Activated CD8-positive, alpha-beta T cell treated with anti-CD3 and anti-CD28 coated beads for 36 hours (primary cell): ENCODE results near the gene SF3A1. TPM values are rescaled to one million over a fixed set of nuclear protein-coding genes. Genes with fewer than 3 reads are reported as not detected.
A peak's percentile ranks its signal among the peaks of the same experiment; 100 is the strongest.

Source experiments
- ATAC-seq: fragments of 200-7000 bp; cut with Tn5 transposase; one replicate; pipeline ENCODE4 v1.10.0; 2021; ENCODE audit warnings: mild to moderate bottlenecking, moderate library complexity
- CTCF ChIA-PET: fragments of 350-600 bp; sonication (Branson Sonifier 250); formaldehyde crosslinking; loops from one replicate; lab custom pipeline; 2021; ENCODE audit warnings: antibody characterized with exemption; lab: Charles Lee
- POLR2A ChIA-PET: fragments of 350-600 bp; sonication (Branson Sonifier 250); formaldehyde crosslinking; loops from one replicate; lab custom pipeline; 2021; ENCODE audit warnings: antibody characterized with exemption; lab: Charles Lee
- DNase-seq: peaks from one replicate; pipeline ENCODE4 v3.0.0-alpha.2; 2020
- H3K27ac Mint-ChIP-seq: one replicate; pipeline ENCODE4 v1.8.0; 2021; ENCODE audit warnings: mild to moderate bottlenecking, mixed read lengths
- H3K27me3 Mint-ChIP-seq: one replicate; pipeline ENCODE4 v1.8.0; 2021; ENCODE audit warnings: mixed read lengths
- H3K36me3 Mint-ChIP-seq: one replicate; pipeline ENCODE4 v1.8.0; 2021; ENCODE audit warnings: low read depth, mixed read lengths
- H3K4me1 Mint-ChIP-seq: one replicate; pipeline ENCODE4 v1.8.0; 2021; ENCODE audit warnings: low read depth, mixed read lengths
- H3K4me3 Mint-ChIP-seq: one replicate; pipeline ENCODE4 v1.8.0; 2021; ENCODE audit warnings: mild to moderate bottlenecking, moderate library complexity, mixed read lengths
- H3K9me3 Mint-ChIP-seq: one replicate; pipeline ENCODE4 v1.8.0; 2021; ENCODE audit warnings: mixed read lengths
- intact Hi-C: fragments of 100-400 bp; cut with micrococcal nuclease; formaldehyde crosslinking; loops from one replicate; pipeline ENCODE4 v1.10.0; 2022
- total RNA-seq, 2 experiments: library from RNA; stranded (reverse); gene quantifications; one replicate each; pipeline ENCODE4 v1.2.3, GENCODE V29; 2021
- TF ChIP-seq, protein P1 (sequence below): fragments of 200-600 bp; IDR thresholded peaks from one replicate; pipeline ENCODE4 v1.8.0; 2022; ENCODE audit warnings: antibody characterized with exemption, mild to moderate bottlenecking

Gene SF3A1
- total RNA-seq, 2 experiments from 2014 or later = 252 to 262 TPM

- ATAC-seq (no peak), DNase-seq (no peak)
- H3K4me1 Mint-ChIP-seq = peaks cover 9% of the 10 kb centered on the region
- H3K36me3 Mint-ChIP-seq = no peaks in the 10 kb centered on the region
- ChIA-PET POLR2A (interaction anchor here (0.6 to 2.5 kb wide), 4 partner anchors 8 to 1037 kb away, joined by 3 to 19 read pairs (median 4); partner anchors contain the start of gene CASTOR1), CTCF (interaction anchor here (0.7 to 21.0 kb wide), 12 partner anchors 11 to 125 kb away, joined by 3 to 472 read pairs (median 4); partner anchors contain the start of genes CASTOR1 and SEC14L2)
- TF ChIP-seq, protein P1, sequence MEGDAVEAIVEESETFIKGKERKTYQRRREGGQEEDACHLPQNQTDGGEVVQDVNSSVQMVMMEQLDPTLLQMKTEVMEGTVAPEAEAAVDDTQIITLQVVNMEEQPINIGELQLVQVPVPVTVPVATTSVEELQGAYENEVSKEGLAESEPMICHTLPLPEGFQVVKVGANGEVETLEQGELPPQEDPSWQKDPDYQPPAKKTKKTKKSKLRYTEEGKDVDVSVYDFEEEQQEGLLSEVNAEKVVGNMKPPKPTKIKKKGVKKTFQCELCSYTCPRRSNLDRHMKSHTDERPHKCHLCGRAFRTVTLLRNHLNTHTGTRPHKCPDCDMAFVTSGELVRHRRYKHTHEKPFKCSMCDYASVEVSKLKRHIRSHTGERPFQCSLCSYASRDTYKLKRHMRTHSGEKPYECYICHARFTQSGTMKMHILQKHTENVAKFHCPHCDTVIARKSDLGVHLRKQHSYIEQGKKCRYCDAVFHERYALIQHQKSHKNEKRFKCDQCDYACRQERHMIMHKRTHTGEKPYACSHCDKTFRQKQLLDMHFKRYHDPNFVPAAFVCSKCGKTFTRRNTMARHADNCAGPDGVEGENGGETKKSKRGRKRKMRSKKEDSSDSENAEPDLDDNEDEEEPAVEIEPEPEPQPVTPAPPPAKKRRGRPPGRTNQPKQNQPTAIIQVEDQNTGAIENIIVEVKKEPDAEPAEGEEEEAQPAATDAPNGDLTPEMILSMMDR = no peak
- H3K4me3 Mint-ChIP-seq = peak overlapping the region; percentile 76
- H3K9me3 Mint-ChIP-seq = no peaks in the 10 kb centered on the region
- intact Hi-C loops = no loop called here
- H3K27me3 Mint-ChIP-seq = no peaks in the 10 kb centered on the region
- H3K27ac Mint-ChIP-seq = no peak overlapping the region
These were observed 29.2 kb upstream of the SF3A1 start for GRCh38 chr22:30385942-30386341.

GRCh38 chr22:30383061-30383460 lies 26.4 kb upstream of the SF3A1 start:
- Mint-ChIP-seq H3K27ac (no peak overlapping the region), H3K4me3 (no peak overlapping the region), H3K27me3 (no peaks in the 10 kb centered on the region), H3K4me1 (peaks cover 9% of the 10 kb centered on the region), H3K36me3 (no peaks in the 10 kb centered on the region), H3K9me3 (no peaks in the 10 kb centered on the region)
- intact Hi-C loops = no loop called here
- ChIA-PET CTCF (interaction anchor here (1.0 to 21.0 kb wide), 3 partner anchors 9 to 128 kb away, joined by 3 to 472 read pairs (median 5); partner anchors contain the start of gene CASTOR1), POLR2A (interaction anchor here (1.2 kb wide), 1 partner anchor 14 kb away, joined by 3 read pairs; no protein-coding TSS in a partner anchor)
- DNase-seq (no peak), ATAC-seq (no peak)
- TF ChIP-seq, protein P1 = no peak

DNA sequence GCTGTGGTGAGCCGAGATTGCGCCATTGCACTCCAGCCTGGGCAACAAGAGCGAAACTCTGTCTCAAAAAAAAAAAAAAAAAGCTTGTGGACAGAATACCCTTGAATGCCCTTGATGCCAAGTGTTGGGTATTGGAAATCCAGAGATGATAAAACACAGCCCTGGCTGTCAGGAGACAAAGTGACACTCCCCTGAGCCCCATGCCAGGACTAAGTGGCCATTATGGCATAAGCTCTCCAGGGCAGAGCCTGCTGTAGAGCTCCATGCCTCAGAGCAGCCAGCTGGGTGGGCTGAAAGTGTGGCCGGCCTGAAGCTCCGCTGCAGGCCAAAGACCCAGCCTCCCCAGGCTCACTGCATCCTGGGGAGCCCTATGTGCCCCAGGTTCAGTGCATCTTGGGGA lies 25.6 kb upstream of the SF3A1 start:
- intact Hi-C loops = no loop called here
- ChIA-PET CTCF (interaction anchor here (1.0 to 21.0 kb wide), 4 partner anchors 9 to 127 kb away, joined by 3 to 472 read pairs (median 6); partner anchors contain the start of genes CASTOR1 and SEC14L2), POLR2A (interaction anchor here (1.2 kb wide), 1 partner anchor 13 kb away, joined by 3 read pairs; no protein-coding TSS in a partner anchor)
- Mint-ChIP-seq H3K27ac (no peak overlapping the region), H3K36me3 (no peaks in the 10 kb centered on the region), H3K9me3 (no peaks in the 10 kb centered on the region), H3K4me3 (no peak overlapping the region), H3K4me1 (peaks cover 6% of the 10 kb centered on the region), H3K27me3 (no peaks in the 10 kb centered on the region)
- DNase-seq (no peak), ATAC-seq (no peak)
- TF ChIP-seq, protein P1 = no peak

DNA sequence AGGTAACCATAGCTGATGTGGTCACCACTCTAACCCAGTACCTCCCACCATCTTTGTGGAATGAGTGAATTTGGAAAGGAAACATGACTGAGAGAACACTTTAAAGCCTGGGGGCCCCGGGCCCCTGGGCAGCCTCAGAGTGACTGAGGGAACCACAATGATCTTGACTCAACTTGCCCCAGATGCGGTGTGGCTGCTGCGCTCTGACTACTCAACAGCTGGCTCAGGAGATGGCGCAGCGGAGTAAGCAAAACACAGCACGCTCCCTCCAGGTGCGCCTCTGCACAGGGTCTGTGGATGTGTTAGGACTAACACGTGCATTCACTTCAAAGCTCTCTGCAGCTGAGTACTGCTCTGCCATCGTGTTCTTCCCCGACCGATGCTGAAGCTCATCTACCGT lies 24.6 kb upstream of the SF3A1 start:
- DNase-seq = peak; percentile 58
- Mint-ChIP-seq H3K4me1 (peaks cover 6% of the 10 kb centered on the region), H3K9me3 (no peaks in the 10 kb centered on the region), H3K4me3 (no peak overlapping the region), H3K27me3 (no peaks in the 10 kb centered on the region), H3K27ac (no peak overlapping the region), H3K36me3 (no peaks in the 10 kb centered on the region)
- ChIA-PET CTCF (interaction anchor here (1.2 to 21.0 kb wide), 5 partner anchors 11 to 118 kb away, joined by 4 to 472 read pairs (median 6); partner anchors contain the start of genes CASTOR1 and SEC14L2), POLR2A (interaction anchor here (1.2 to 1.6 kb wide), 2 partner anchors 11 to 94 kb away, joined by 3 to 4 read pairs; no protein-coding TSS in a partner anchor)
- ATAC-seq = peak; percentile 78
- TF ChIP-seq, protein P1 = no peak
- intact Hi-C loops = no loop called here

GRCh38 chr22:30380011-30380410 lies 23.3 kb upstream of the SF3A1 start:
- Mint-ChIP-seq H3K4me3 (no peak overlapping the region), H3K27me3 (no peaks in the 10 kb centered on the region), H3K36me3 (no peaks in the 10 kb centered on the region), H3K9me3 (no peaks in the 10 kb centered on the region), H3K4me1 (peaks cover 6% of the 10 kb centered on the region), H3K27ac (no peak overlapping the region)
- ChIA-PET CTCF (interaction anchor here (21.0 kb wide), 1 partner anchor 88 kb away, joined by 472 read pairs; the partner anchor contains the start of gene CASTOR1), POLR2A (interaction anchor here (0.7 kb wide), 1 partner anchor 30 kb away, joined by 3 read pairs; no protein-coding TSS in a partner anchor)
- ATAC-seq = no peak
- DNase-seq = no peak
- TF ChIP-seq, protein P1 = no peak
- intact Hi-C loops = no loop called here
